HepG2 (cell line): Measurements from ENCODE around the gene TJAP1. TPM values are rescaled to one million over a fixed set of nuclear protein-coding genes. Genes with fewer than 3 reads are reported as not detected.

Experiments used
- CBX5 ChIP-seq: sonication (generic); formaldehyde crosslinking; IDR thresholded peaks from 2 replicates; pipeline ENCODE4 v1.4.0; 2020; ENCODE audit warnings: missing genetic modification reagents, borderline replicate concordance
- MED8 ChIP-seq: sonication (generic); formaldehyde crosslinking; IDR thresholded peaks from 2 replicates; pipeline ENCODE4 v1.8.1; 2023; ENCODE audit warnings: mild to moderate bottlenecking, missing genetic modification reagents; ENCODE audit not compliant: insufficient replicate concordance
- MLX ChIP-seq: IDR thresholded peaks from 2 replicates; pipeline ENCODE4 v1.6.1; 2016
- NCOA1 ChIP-seq: sonication (generic); formaldehyde crosslinking; IDR thresholded peaks from 2 replicates; pipeline ENCODE4 v1.9.0; 2021; ENCODE audit warnings: missing genetic modification reagents
- NFYC ChIP-seq: IDR thresholded peaks from 2 replicates; pipeline ENCODE4 v1.6.1; 2016; ENCODE audit warnings: missing genetic modification reagents, missing compliant biosample characterization
- PREB ChIP-seq: sonication (generic); formaldehyde crosslinking; IDR thresholded peaks from 2 replicates; pipeline ENCODE4 v1.4.0; 2020; ENCODE audit warnings: missing genetic modification reagents
- RCOR2 ChIP-seq: IDR thresholded peaks from 2 replicates; pipeline ENCODE4 v1.6.1; 2016; ENCODE audit warnings: missing biosample characterization, missing genetic modification reagents
- ZBTB10 ChIP-seq: sonication (generic); formaldehyde crosslinking; IDR thresholded peaks from 2 replicates; pipeline ENCODE4 v1.4.0; 2020; ENCODE audit warnings: missing genetic modification reagents, borderline replicate concordance
- ZNF18 ChIP-seq: sonication (generic); formaldehyde crosslinking; IDR thresholded peaks from 2 replicates; pipeline ENCODE4 v1.8.0; 2022; ENCODE audit warnings: mild to moderate bottlenecking, missing genetic modification reagents; ENCODE audit not compliant: insufficient replicate concordance
- ZNF501 ChIP-seq: sonication (generic); formaldehyde crosslinking; IDR thresholded peaks from 2 replicates; pipeline ENCODE4 v1.5.1; 2020; ENCODE audit warnings: mild to moderate bottlenecking, moderate library complexity, missing genetic modification reagents
- ZNF646 ChIP-seq: sonication (generic); formaldehyde crosslinking; IDR thresholded peaks from 2 replicates; pipeline ENCODE4 v1.9.0; 2021; ENCODE audit warnings: mild to moderate bottlenecking, missing genetic modification reagents
- ZNF709 ChIP-seq: sonication (generic); formaldehyde crosslinking; IDR thresholded peaks from 2 replicates; pipeline ENCODE4 v1.5.0; 2020; ENCODE audit warnings: mild to moderate bottlenecking, missing genetic modification reagents
- ZNF766 ChIP-seq: sonication (generic); formaldehyde crosslinking; IDR thresholded peaks from 2 replicates; pipeline ENCODE4 v1.5.0; 2020; ENCODE audit warnings: missing genetic modification reagents, borderline replicate concordance
- polyA plus RNA-seq, 8 experiments: library from polyadenylated mRNA; depleted of rRNA in 3 of 8; stranded (reverse) in 7 of 8; unstranded in 1 of 8; fragments of >200 nt; fragmentation: Illumina TruSeq in 4 of 8; extraction: Trizol in 4 of 8; gene quantifications; 2 replicates each; pipeline versions ENCODE4 v1.2.1 to v1.2.3, GENCODE V29; 2011 to 2016; ENCODE audit warnings: low read depth in 4 of 8, missing spikeins in 1 of 8, mixed read lengths in 1 of 8; ENCODE audit not compliant: insufficient read depth in 1 of 8
- total RNA-seq, 5 experiments: library from RNA; depleted of rRNA; stranded (reverse); fragments of >200 nt; fragmentation: Illumina TruSeq; extraction: Trizol; gene quantifications; 2 replicates each; pipeline ENCODE4 v1.2.3, GENCODE V29; 2016; ENCODE audit warnings: low read depth in 1 of 5

Gene TJAP1
- total and polyA plus RNA-seq, 2 of the 13 experiments (the other 11 are each of a cell fraction or from before 2014, with no cell fraction given) = 15.7 to 41.6 TPM

- TF ChIP-seq MLX (CRISPR knock-in tag) (peak; percentile 73), PREB (CRISPR knock-in tag) (no peak), ZNF501 (no peak), ZBTB10 (peak; percentile 89; the same call in 1 of the 2 replicates), ZNF709 (no peak), NFYC (no peak), ZNF646 (CRISPR knock-in tag) (no peak), RCOR2 (CRISPR knock-in tag) (no peak), ZNF766 (0 out of 2 replicates have a peak, but pooled peaks have one; percentile 42), ZNF18 (CRISPR knock-in tag) (no peak), MED8 (CRISPR knock-in tag) (no peak), NCOA1 (CRISPR knock-in tag) (no peak), CBX5 (no peak; the same call in 1 of the 2 replicates)
Observed at GRCh38 chr6:43496370-43497128, 19.2 kb downstream of the TJAP1 start (continued).
